ENCODE measurements around the gene LILRB5.

The LILRB5 gene

DNA sequence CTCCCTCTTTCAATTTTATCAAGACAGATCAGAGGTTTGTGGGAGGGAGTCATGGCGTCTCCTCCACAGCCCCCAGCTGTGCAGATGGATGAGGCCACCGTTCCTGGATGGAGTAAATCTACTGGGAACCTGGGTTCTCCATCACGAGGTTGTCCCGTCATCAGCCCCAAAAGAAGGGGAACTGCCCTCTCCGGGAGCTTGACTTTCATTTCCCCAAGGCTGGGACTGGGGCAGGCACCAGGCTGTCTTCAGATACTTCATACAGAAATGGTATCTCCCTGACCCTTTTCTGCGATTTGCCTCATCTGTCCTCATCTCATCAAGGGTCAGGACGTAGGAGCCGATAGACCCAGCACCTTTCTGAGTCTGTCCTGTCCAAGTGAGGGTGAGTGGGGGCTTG is 14.0 kb upstream of the LILRB5 start:
- Histone ChIP-seq H3K27me3 (ENCODE audit: insufficient read depth, poor library complexity, severe bottlenecking) (peaks cover 6% of the 10 kb centered on the region), H3K4me3 (replicated peaks; ENCODE audit: insufficient read depth, low read length) (no peak overlapping the region), H3K27ac (replicated peaks) (no peak overlapping the region)
- peak; percentile 39; the same call in 1 of the 2 replicates for TF ChIP-seq SPI1 (IDR thresholded peaks at IDR 0.05; ENCODE audit: borderline replicate concordance, low read depth)
- TF ChIP-seq, protein P1, sequence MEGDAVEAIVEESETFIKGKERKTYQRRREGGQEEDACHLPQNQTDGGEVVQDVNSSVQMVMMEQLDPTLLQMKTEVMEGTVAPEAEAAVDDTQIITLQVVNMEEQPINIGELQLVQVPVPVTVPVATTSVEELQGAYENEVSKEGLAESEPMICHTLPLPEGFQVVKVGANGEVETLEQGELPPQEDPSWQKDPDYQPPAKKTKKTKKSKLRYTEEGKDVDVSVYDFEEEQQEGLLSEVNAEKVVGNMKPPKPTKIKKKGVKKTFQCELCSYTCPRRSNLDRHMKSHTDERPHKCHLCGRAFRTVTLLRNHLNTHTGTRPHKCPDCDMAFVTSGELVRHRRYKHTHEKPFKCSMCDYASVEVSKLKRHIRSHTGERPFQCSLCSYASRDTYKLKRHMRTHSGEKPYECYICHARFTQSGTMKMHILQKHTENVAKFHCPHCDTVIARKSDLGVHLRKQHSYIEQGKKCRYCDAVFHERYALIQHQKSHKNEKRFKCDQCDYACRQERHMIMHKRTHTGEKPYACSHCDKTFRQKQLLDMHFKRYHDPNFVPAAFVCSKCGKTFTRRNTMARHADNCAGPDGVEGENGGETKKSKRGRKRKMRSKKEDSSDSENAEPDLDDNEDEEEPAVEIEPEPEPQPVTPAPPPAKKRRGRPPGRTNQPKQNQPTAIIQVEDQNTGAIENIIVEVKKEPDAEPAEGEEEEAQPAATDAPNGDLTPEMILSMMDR (IDR thresholded peaks at IDR 0.05; ENCODE audit: insufficient read depth, low read length), result no peak
- no peak for DNase-seq (ENCODE audit: low read depth in 1 of 2, low spot score in 1 of 2)

DNA sequence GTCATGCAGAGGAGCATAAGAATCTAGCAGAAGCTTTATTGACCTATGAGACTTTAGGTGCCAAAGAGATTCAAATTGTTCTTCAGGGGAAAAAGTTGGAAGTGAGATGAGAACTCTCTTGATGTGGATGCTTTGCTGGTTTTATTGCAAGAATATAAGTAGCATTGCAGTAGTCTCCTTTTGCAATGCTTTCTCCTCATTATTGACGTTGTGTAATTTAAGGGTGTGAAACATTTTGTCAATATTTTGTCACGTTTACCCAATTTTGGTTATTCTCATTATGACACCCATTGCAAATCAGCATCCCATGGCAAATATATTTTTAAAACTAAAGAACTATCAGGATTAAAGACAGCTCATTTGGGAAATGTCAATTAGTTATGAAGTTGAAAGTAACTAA is 11.9 kb upstream of the LILRB5 start:
- H3K4me3 ChIP-seq (replicated peaks; ENCODE audit: insufficient read depth, low read length), result no peak overlapping the region
- peaks cover 9% of the 10 kb centered on the region for H3K27me3 ChIP-seq (ENCODE audit: insufficient read depth, poor library complexity, severe bottlenecking)
- DNase-seq (ENCODE audit: low read depth in 1 of 2, low spot score in 1 of 2), result peak in 1 of 2 experiments; percentile 15
- no peak overlapping the region for H3K27ac ChIP-seq (replicated peaks)
- TF ChIP-seq, protein P1 (IDR thresholded peaks at IDR 0.05; ENCODE audit: insufficient read depth, low read length), result no peak
- TF ChIP-seq, protein P2, sequence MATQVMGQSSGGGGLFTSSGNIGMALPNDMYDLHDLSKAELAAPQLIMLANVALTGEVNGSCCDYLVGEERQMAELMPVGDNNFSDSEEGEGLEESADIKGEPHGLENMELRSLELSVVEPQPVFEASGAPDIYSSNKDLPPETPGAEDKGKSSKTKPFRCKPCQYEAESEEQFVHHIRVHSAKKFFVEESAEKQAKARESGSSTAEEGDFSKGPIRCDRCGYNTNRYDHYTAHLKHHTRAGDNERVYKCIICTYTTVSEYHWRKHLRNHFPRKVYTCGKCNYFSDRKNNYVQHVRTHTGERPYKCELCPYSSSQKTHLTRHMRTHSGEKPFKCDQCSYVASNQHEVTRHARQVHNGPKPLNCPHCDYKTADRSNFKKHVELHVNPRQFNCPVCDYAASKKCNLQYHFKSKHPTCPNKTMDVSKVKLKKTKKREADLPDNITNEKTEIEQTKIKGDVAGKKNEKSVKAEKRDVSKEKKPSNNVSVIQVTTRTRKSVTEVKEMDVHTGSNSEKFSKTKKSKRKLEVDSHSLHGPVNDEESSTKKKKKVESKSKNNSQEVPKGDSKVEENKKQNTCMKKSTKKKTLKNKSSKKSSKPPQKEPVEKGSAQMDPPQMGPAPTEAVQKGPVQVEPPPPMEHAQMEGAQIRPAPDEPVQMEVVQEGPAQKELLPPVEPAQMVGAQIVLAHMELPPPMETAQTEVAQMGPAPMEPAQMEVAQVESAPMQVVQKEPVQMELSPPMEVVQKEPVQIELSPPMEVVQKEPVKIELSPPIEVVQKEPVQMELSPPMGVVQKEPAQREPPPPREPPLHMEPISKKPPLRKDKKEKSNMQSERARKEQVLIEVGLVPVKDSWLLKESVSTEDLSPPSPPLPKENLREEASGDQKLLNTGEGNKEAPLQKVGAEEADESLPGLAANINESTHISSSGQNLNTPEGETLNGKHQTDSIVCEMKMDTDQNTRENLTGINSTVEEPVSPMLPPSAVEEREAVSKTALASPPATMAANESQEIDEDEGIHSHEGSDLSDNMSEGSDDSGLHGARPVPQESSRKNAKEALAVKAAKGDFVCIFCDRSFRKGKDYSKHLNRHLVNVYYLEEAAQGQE (IDR thresholded peaks at IDR 0.05; ENCODE audit: insufficient replicate concordance, low read depth), result no peak
- TF ChIP-seq GABPA (IDR thresholded peaks at IDR 0.05; ENCODE audit: low read depth), result no peak
- no peak for TF ChIP-seq SPI1 (IDR thresholded peaks at IDR 0.05; ENCODE audit: borderline replicate concordance, low read depth)
- TF ChIP-seq POLR2AphosphoS5 (IDR thresholded peaks at IDR 0.05; ENCODE audit: low read depth), result no peak

DNA sequence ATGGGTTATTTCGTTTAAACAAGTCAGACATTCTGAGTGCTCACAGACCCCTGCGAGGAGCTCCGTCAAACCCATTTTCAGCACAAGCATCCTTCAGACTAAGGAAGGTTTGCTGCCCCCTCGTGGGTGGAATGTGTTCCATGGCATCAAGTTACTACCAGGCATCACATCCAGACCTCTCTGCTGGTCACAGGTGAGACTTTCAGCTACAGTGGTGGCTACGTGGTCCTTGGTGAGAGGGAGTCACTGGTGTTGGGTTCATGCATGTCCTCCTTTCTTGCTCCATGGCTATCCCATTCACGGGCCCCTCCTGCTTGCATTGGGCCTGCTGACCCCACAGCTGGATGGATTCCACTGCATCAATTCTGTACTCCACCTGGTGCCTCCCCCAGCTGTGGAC is 9.1 kb upstream of the LILRB5 start:
- H3K27ac ChIP-seq (replicated peaks), result no peak overlapping the region
- TF ChIP-seq, protein P2 (IDR thresholded peaks at IDR 0.05; ENCODE audit: insufficient replicate concordance, low read depth), result no peak
- TF ChIP-seq, protein P1 (IDR thresholded peaks at IDR 0.05; ENCODE audit: insufficient read depth, low read length), result peak; percentile 84
- peak in 1 of 2 experiments; percentile 69 for DNase-seq (ENCODE audit: low read depth in 1 of 2, low spot score in 1 of 2)
- H3K27me3 ChIP-seq (ENCODE audit: insufficient read depth, poor library complexity, severe bottlenecking), result peaks cover 9% of the 10 kb centered on the region
- no peak overlapping the region for H3K4me3 ChIP-seq (replicated peaks; ENCODE audit: insufficient read depth, low read length)

DNA sequence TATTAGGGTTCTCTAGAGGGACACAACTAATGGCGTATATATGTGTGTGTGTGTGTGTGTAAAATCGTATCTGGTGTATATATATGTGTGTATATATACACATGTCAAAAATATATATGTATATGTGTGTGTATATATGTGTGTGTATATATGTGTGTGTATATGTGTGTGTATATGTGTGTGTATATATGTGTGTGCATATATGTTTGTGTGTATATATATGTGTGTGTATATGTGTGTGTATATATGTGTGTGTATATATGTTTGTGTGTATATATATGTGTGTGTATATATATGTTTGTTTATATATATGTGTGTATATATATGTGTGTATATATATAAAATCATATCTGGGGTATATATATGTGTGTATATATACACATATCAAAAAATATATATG is 5.4 kb upstream of the LILRB5 start:
- Histone ChIP-seq H3K27ac (replicated peaks) (no peak overlapping the region), H3K4me3 (replicated peaks; ENCODE audit: insufficient read depth, low read length) (no peak overlapping the region), H3K27me3 (ENCODE audit: insufficient read depth, poor library complexity, severe bottlenecking) (peaks cover 16% of the 10 kb centered on the region)
- no peak for TF ChIP-seq POLR2AphosphoS5 (IDR thresholded peaks at IDR 0.05; ENCODE audit: low read depth)
- TF ChIP-seq, protein P2 (IDR thresholded peaks at IDR 0.05; ENCODE audit: insufficient replicate concordance, low read depth), result no peak
- no peak for TF ChIP-seq GABPA (IDR thresholded peaks at IDR 0.05; ENCODE audit: low read depth)
- no peak for TF ChIP-seq SPI1 (IDR thresholded peaks at IDR 0.05; ENCODE audit: borderline replicate concordance, low read depth)
- TF ChIP-seq, protein P1 (IDR thresholded peaks at IDR 0.05; ENCODE audit: insufficient read depth, low read length), result no peak
- DNase-seq (ENCODE audit: low read depth in 1 of 2, low spot score in 1 of 2), result no peak

All from HL-60 (cell line).